Erythroblast (primary cell): ENCODE results near the gene APOC1.

Experiments used
- GATA1 ChIP-seq: IDR thresholded peaks from 2 replicates; pipeline ENCODE4 v1.6.1; 2011; ENCODE audit warnings: low read depth, mild to moderate bottlenecking, control low read depth, low read length, moderate library complexity
- POLR2A ChIP-seq: IDR thresholded peaks from 2 replicates; pipeline ENCODE4 v1.6.1; 2011; ENCODE audit warnings: mild to moderate bottlenecking, low read length

GRCh38 chr19:44930088-44930487 is 15.7 kb downstream of the APOC1 start:
- TF ChIP-seq POLR2A, result no peak
- TF ChIP-seq GATA1, result no peak
